ENCODE measurements around the gene GTF2H3.

DNA sequence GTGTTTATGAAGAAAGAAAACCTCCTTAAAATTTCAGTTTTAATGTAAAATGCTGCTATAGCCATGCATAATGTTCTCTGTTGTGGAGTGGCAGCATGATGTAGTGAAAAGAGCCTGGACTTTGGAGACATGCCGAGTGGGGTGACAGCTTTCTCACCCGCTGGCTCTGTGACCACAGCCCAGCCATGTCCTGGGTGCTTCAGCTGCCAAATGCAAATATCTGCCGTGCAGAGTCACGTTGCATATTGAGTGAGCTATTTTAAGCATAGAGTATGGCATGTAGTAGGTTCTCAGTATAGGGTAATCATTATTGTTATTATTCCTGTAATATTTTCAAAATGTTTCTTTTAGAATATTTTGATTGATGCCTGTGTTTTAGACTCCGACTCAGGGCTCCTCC lies 21.8 kb downstream of the GTF2H3 start:
- TF ChIP-seq, protein P1, sequence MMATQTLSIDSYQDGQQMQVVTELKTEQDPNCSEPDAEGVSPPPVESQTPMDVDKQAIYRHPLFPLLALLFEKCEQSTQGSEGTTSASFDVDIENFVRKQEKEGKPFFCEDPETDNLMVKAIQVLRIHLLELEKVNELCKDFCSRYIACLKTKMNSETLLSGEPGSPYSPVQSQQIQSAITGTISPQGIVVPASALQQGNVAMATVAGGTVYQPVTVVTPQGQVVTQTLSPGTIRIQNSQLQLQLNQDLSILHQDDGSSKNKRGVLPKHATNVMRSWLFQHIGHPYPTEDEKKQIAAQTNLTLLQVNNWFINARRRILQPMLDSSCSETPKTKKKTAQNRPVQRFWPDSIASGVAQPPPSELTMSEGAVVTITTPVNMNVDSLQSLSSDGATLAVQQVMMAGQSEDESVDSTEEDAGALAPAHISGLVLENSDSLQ (IDR thresholded peaks at IDR 0.05): no peak
- TF ChIP-seq HDGF (IDR thresholded peaks at IDR 0.05; ENCODE audit: borderline replicate concordance) (no peak), BHLHE40 (IDR thresholded peaks at IDR 0.05; ENCODE audit: borderline replicate concordance) (no peak)
